B cell (primary cell): ENCODE data around the gene SEMA6D.

Experiments
- EZH2 ChIP-seq: IDR thresholded peaks from 2 replicates; pipeline ENCODE4 v1.6.1; 2012; ENCODE audit warnings: borderline replicate concordance, low read depth, mild to moderate bottlenecking, moderate library complexity, low read length; ENCODE audit not compliant: insufficient read depth, poor library complexity, severe bottlenecking
- TF ChIP-seq, protein P1 (sequence below): fragments of 200-600 bp; IDR thresholded peaks from one replicate; pipeline ENCODE4 v1.8.0; 2022; ENCODE audit warnings: antibody characterized with exemption, mild to moderate bottlenecking

GRCh38 chr15:47795864-47796263 lies 78.6 kb downstream of the SEMA6D start:
- TF ChIP-seq, protein P1, sequence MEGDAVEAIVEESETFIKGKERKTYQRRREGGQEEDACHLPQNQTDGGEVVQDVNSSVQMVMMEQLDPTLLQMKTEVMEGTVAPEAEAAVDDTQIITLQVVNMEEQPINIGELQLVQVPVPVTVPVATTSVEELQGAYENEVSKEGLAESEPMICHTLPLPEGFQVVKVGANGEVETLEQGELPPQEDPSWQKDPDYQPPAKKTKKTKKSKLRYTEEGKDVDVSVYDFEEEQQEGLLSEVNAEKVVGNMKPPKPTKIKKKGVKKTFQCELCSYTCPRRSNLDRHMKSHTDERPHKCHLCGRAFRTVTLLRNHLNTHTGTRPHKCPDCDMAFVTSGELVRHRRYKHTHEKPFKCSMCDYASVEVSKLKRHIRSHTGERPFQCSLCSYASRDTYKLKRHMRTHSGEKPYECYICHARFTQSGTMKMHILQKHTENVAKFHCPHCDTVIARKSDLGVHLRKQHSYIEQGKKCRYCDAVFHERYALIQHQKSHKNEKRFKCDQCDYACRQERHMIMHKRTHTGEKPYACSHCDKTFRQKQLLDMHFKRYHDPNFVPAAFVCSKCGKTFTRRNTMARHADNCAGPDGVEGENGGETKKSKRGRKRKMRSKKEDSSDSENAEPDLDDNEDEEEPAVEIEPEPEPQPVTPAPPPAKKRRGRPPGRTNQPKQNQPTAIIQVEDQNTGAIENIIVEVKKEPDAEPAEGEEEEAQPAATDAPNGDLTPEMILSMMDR = no peak
- no peak for TF ChIP-seq EZH2
